GM12892 (cell line): Measurements from ENCODE around the gene LINC01488.

Experiments used
- DNase-seq: peaks from one replicate; pipeline ENCODE4 v3.0.0; 2011; ENCODE audit not compliant: insufficient read length
- FAIRE-seq: peaks from 2 replicates; lab custom pipeline; 2011; peaks lifted over from hg19 to GRCh38; lab: Jason Lieb, UNC
- POLR2A ChIP-seq: IDR thresholded peaks from 2 replicates; pipeline ENCODE4 v1.6.1; 2011; ENCODE audit warnings: low read depth, low read length, control low read depth
- POLR2AphosphoS5 ChIP-seq: IDR thresholded peaks from 2 replicates; pipeline ENCODE4 v1.6.1; 2011; ENCODE audit warnings: low read depth, low read length, control low read depth
- TAF1 ChIP-seq: IDR thresholded peaks from 2 replicates; pipeline ENCODE4 v1.6.1; 2011; ENCODE audit warnings: low read depth, mild to moderate bottlenecking, control low read depth, low read length, borderline replicate concordance

The LINC01488 gene

DNA sequence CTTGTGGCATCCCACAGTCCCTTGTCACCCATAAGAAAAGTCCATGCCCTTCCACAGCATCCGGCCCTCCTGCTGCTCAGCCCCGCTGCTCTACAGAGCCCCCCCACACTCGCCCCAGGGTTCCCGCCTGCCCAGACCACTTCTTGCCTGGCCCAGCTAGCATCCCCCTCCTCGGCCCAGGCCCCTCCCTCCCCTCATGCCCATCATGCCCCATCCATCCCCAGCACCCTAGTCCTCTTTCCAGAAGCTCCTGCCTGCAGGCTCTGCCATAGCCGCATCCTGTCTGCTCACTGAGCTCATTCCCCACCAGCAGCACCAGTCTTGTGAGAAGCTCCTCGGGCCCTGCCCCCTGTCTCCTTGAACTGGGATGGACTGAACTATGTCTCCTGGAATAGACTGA is 54.4 kb downstream of the LINC01488 start:
- DNase-seq = no peak
- FAIRE-seq = no peak
- TF ChIP-seq POLR2AphosphoS5 (no peak), POLR2A (no peak), TAF1 (no peak)

GRCh38 chr11:69536406-69536805 is 54.9 kb downstream of the LINC01488 start:
- no peak for FAIRE-seq
- DNase-seq = no peak
- TF ChIP-seq POLR2AphosphoS5 (no peak), POLR2A (no peak), TAF1 (no peak)

DNA sequence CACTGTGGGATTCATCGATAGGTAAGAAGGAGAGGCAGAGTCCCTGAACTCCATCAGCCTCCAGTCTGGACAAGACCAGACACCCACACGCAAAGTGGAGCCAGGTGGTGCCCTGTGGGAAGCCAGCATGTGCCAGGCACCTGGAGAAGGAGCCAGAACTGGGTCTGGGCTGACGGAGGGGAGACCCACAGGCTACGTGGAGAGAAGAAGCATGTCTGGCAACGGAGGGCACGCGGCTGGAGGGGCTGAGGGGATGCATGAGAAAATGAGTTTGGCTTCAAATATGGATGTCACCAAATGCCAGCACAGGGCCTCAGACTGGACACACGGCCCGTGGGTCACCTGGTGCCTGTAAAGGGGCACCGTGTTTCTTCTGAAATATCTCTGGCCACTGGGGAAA is 55.7 kb downstream of the LINC01488 start:
- no peak for TF ChIP-seq POLR2A
- no peak for TF ChIP-seq POLR2AphosphoS5
- TF ChIP-seq TAF1 = no peak
- DNase-seq (no peak), FAIRE-seq (no peak)

- no peak for FAIRE-seq
Measured at GRCh38 chr11:69537855-69538640, 56.6 kb downstream of the LINC01488 start.

DNA sequence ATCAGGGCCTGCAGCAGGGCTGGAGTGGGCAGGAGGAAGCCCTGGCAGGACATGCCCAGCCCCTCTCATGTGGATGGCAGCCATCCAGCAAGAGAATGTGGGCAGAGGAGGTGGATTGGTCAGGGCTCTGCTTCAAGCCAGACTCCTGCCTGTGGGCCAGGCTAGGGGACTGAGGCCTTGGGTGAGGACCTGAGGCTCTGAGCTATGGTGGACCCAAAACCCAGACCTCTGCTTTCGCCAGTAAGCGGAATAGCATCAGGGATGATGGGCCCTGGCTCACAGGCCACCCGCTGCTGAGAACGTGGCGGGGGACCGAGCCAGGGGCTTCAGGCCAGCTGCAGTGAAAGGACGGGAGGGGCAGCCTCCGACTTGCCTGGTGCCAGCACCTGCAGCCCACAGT is 57.4 kb downstream of the LINC01488 start:
- DNase-seq (no peak), FAIRE-seq (no peak)
- no peak for TF ChIP-seq POLR2AphosphoS5
- no peak for TF ChIP-seq POLR2A
- no peak for TF ChIP-seq TAF1

More at GRCh38 chr11:69537855-69538640, 56.6 kb downstream of the LINC01488 start:
- TF ChIP-seq POLR2AphosphoS5 = no peak
- TF ChIP-seq POLR2A = no peak
- no peak for TF ChIP-seq TAF1
- DNase-seq = no peak

DNA sequence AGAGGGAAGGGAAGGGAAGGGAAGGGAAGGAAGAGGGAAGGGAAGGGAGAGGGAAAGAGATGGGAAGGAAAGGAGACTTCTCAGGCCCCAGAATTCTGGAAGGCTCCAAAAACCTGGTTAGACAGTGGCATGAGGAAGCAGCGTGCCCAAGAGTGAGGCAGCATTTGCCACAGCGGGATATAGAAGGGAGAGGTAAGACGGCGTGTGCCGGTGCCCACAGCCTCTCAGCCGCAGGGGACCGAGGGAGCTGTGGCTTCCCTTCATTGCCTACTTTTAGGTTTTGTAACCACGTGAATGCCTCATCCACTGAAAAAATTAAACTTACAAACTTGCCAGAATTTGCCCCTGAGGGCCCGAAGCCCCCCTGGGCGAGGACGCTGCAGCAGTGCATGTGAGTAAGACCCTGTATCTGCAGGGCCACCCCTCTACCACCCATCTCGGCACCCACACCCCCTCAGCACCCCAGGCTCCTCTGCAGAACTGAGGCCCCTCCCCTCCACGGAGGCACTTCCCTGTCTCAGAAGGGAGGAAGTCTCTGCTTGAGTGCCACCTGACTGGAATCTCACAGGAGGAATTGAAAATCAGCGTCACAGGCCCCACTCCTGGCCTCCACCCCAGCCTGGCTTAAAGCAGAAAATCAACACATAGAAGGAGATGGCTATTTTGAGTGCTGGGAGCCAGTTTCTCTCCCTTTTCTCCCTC is 58.1 kb downstream of the LINC01488 start:
- FAIRE-seq = no peak
- DNase-seq = no peak
- TF ChIP-seq POLR2A (no peak), TAF1 (no peak), POLR2AphosphoS5 (no peak)

DNA sequence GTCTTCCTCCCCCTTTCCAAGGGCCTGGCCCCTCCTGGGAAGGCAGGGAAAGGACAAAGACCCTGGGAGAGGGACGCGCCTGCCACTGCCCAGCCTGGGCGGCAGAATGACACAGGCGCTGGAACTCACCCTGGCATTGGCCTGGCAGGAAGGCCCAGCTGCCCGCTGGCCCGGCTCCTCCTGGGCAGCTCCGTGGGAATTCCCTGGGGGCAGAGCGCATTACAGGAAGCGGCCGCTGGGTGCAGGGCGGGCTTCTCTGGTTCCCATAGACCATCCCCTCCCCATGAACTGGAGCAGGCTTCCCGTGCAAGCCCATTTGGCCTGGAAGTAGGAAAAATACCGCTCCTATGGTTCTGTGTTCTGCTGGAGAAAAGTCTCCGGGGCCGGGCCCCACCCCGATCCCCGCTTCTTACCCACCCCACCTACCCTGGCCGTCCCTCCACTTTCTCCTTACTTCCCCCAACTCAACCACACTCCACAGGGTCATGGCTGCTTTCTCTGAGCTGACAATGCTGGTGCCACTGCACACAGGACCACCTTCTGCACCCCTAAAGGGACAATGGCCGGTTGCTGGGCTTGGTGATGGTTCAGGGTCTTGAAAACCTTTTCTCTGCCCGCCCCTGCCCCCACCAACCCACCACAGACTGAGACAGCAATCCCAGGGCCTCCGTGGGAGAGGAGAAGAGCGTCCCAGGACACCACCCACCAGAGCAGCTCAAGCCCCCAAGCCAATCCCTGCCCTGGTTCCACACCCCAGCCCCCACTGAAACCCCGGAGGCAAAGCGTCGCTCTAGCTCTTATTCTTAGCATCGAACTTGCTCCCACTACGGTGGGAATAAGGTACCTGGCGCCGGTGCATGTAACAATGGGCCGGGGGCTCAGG is 58.9 kb downstream of the LINC01488 start:
- TF ChIP-seq POLR2AphosphoS5 (no peak), TAF1 (no peak), POLR2A (no peak)
- DNase-seq (no peak), FAIRE-seq (no peak)

GRCh38 chr11:69541001-69541285 is 59.5 kb downstream of the LINC01488 start:
- FAIRE-seq (no peak), DNase-seq (no peak)
- no peak for TF ChIP-seq TAF1

- no peak for TF ChIP-seq POLR2A
- no peak for TF ChIP-seq POLR2AphosphoS5
- TF ChIP-seq TAF1 = no peak
- no peak for DNase-seq
- no peak for FAIRE-seq
Measured at GRCh38 chr11:69541501-69542313, 60.2 kb downstream of the LINC01488 start.

- FAIRE-seq (no peak), DNase-seq (no peak)
- TF ChIP-seq TAF1 = no peak
- TF ChIP-seq POLR2A = no peak
- no peak for TF ChIP-seq POLR2AphosphoS5
Measured at GRCh38 chr11:69542314-69543168, 61.1 kb downstream of the LINC01488 start.
